Measurements from ENCODE around the gene ATP1A1. TPM values are rescaled to one million over a fixed set of nuclear protein-coding genes. Genes with fewer than 3 reads are reported as not detected.
A peak's percentile ranks its signal among the peaks of the same experiment; 100 is the strongest.

ATP1A1 gene
- total and polyA plus RNA-seq, 2 experiments from 2014 or later = 66.4 to 116 TPM

DNA sequence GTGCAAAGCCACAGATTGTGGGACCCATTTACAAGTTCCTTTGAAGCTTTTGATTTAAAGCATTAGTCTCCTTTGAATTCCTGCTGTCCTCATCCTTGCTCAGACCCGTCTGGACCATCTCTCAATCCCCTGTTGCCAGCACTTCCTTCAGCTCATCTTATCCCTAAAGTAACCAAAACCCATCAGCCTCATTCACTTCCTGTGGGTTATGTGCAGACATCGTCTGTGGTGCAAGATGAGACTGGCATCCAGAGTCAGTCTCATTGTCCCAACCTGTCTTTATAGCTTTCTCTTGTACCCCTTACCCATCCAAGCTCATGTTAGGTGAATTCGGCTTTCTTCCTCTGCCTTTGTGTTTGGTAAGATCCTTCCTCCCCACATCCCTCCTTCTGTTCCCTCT is 29.3 kb downstream of the ATP1A1 start:
- Histone ChIP-seq H3K36me3 (ENCODE audit: low read depth) (peaks cover 87% of the 10 kb centered on the region), H3F3A (ENCODE audit: insufficient read depth) (peaks cover 26% of the 10 kb centered on the region), H3K27ac (no peak overlapping the region), H3K4me2 (ENCODE audit: unreplicated experiment) (no peak overlapping the region), H3K4me3 (no peak overlapping the region), H2AFZ (no peak overlapping the region), H3K9me2 (ENCODE audit: insufficient read depth) (no peaks in the 10 kb centered on the region), H3K9me3 (ENCODE audit: low read depth) (no peaks in the 10 kb centered on the region), H4K20me1 (ENCODE audit: insufficient read depth) (no peaks in the 10 kb centered on the region), H3K9ac (no peak overlapping the region), H3K79me2 (ENCODE audit: insufficient read depth) (no peaks in the 10 kb centered on the region), H3K27me3 (replicated peaks; ENCODE audit: insufficient read depth) (no peaks in the 10 kb centered on the region), H3K4me1 (ENCODE audit: insufficient read depth) (no peaks in the 10 kb centered on the region)
- in situ Hi-C loops (cut with MboI) = no loop called here
- no peak for TF ChIP-seq EZH2phosphoT487 (IDR thresholded peaks at IDR 0.05; ENCODE audit: insufficient read depth, low read depth)
- TF ChIP-seq EZH2 (IDR thresholded peaks at IDR 0.05; ENCODE audit: insufficient read depth, poor library complexity, severe bottlenecking) = no peak
- no peak for DNase-seq
- WGBS, 2 experiments (ENCODE audit: low coverage in 1 of 2, low lambda C conversion rate in 2 of 2, missing lambda C conversion rate in 2 of 2) = 85 to 88% methylated on average over 3 of the region's 3 CpGs

- Histone ChIP-seq H3K27ac (peak overlapping the region; percentile 34; the same call in 1 of the 2 replicates), H3F3A (ENCODE audit: insufficient read depth) (peaks cover 26% of the 10 kb centered on the region), H3K27me3 (replicated peaks; ENCODE audit: insufficient read depth) (no peaks in the 10 kb centered on the region), H3K36me3 (ENCODE audit: low read depth) (peaks cover 74% of the 10 kb centered on the region), H3K4me3 (no peak overlapping the region), H3K9me2 (ENCODE audit: insufficient read depth) (no peaks in the 10 kb centered on the region), H3K4me1 (ENCODE audit: insufficient read depth) (no peaks in the 10 kb centered on the region), H4K20me1 (ENCODE audit: insufficient read depth) (no peaks in the 10 kb centered on the region), H3K9ac (no peak overlapping the region; the same call in 1 of the 2 replicates), H3K4me2 (ENCODE audit: unreplicated experiment) (no peak overlapping the region), H3K9me3 (ENCODE audit: low read depth) (no peaks in the 10 kb centered on the region), H3K79me2 (ENCODE audit: insufficient read depth) (no peaks in the 10 kb centered on the region), H2AFZ (no peak overlapping the region)
- in situ Hi-C loops (cut with MboI) = no loop called here
- TF ChIP-seq EZH2 (IDR thresholded peaks at IDR 0.05; ENCODE audit: insufficient read depth, poor library complexity, severe bottlenecking) (no peak), EZH2phosphoT487 (IDR thresholded peaks at IDR 0.05; ENCODE audit: insufficient read depth, low read depth) (no peak)
- DNase-seq = peak; percentile 45
- WGBS, 2 experiments (ENCODE audit: low coverage in 1 of 2, low lambda C conversion rate in 2 of 2, missing lambda C conversion rate in 2 of 2) = 73 to 76% methylated on average over 7 of the region's 7 CpGs
Observed at GRCh38 chr1:116403496-116404136, 30.6 kb downstream of the ATP1A1 start.

DNA sequence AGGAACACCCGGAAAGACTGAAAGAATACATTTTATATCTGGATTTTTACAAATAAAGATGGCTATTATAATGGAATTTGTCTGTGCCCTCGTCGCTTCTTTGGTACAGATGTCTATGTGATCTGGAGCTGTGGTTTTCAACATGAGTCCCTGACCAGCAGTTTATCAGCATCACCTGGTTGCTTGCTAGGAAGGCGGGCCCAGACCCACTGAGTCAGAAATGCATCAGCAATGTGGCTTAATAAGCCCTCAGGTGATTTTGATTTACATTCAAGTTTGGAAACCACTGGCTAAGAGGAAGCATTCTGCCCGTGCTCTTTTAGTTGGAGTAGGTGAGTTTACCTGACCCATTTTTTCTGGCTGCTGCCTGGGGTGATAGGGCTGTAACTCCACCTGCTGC is 31.7 kb downstream of the ATP1A1 start:
- 96 to 97% methylated on average over 5 of the region's 5 CpGs for WGBS, 2 experiments (ENCODE audit: low coverage in 1 of 2, low lambda C conversion rate in 2 of 2, missing lambda C conversion rate in 2 of 2)
- Histone ChIP-seq H3K4me3 (no peak overlapping the region), H3K9me3 (ENCODE audit: low read depth) (no peaks in the 10 kb centered on the region), H3K27ac (no peak overlapping the region), H3K4me2 (ENCODE audit: unreplicated experiment) (no peak overlapping the region), H2AFZ (no peak overlapping the region), H3K79me2 (ENCODE audit: insufficient read depth) (no peaks in the 10 kb centered on the region), H3K27me3 (replicated peaks; ENCODE audit: insufficient read depth) (no peaks in the 10 kb centered on the region), H3K4me1 (ENCODE audit: insufficient read depth) (no peaks in the 10 kb centered on the region), H4K20me1 (ENCODE audit: insufficient read depth) (no peaks in the 10 kb centered on the region), H3K9ac (no peak overlapping the region), H3K9me2 (ENCODE audit: insufficient read depth) (no peaks in the 10 kb centered on the region), H3K36me3 (ENCODE audit: low read depth) (peaks cover 63% of the 10 kb centered on the region), H3F3A (ENCODE audit: insufficient read depth) (peaks cover 26% of the 10 kb centered on the region)
- TF ChIP-seq EZH2 (IDR thresholded peaks at IDR 0.05; ENCODE audit: insufficient read depth, poor library complexity, severe bottlenecking) (no peak), EZH2phosphoT487 (IDR thresholded peaks at IDR 0.05; ENCODE audit: insufficient read depth, low read depth) (no peak)
- in situ Hi-C loops (cut with MboI) = no loop called here
- DNase-seq = no peak

GRCh38 chr1:116405241-116406135 is 32.4 kb downstream of the ATP1A1 start:
- TF ChIP-seq EZH2 (IDR thresholded peaks at IDR 0.05; ENCODE audit: insufficient read depth, poor library complexity, severe bottlenecking) (no peak), EZH2phosphoT487 (IDR thresholded peaks at IDR 0.05; ENCODE audit: insufficient read depth, low read depth) (no peak)
- H3K27ac ChIP-seq = no peak overlapping the region
- H3K9me3 ChIP-seq (ENCODE audit: low read depth) = no peaks in the 10 kb centered on the region
- no peaks in the 10 kb centered on the region for H3K27me3 ChIP-seq (replicated peaks; ENCODE audit: insufficient read depth)
- H2AFZ ChIP-seq = no peak overlapping the region
- no peaks in the 10 kb centered on the region for H3K9me2 ChIP-seq (ENCODE audit: insufficient read depth)
- H3K36me3 ChIP-seq (ENCODE audit: low read depth) = peaks cover 56% of the 10 kb centered on the region; the same call in 1 of the 2 replicates
- H3F3A ChIP-seq (ENCODE audit: insufficient read depth) = peaks cover 26% of the 10 kb centered on the region
- H3K79me2 ChIP-seq (ENCODE audit: insufficient read depth) = no peaks in the 10 kb centered on the region
- H3K4me1 ChIP-seq (ENCODE audit: insufficient read depth) = no peaks in the 10 kb centered on the region
- no peaks in the 10 kb centered on the region for H4K20me1 ChIP-seq (ENCODE audit: insufficient read depth)
- H3K4me2 ChIP-seq (ENCODE audit: unreplicated experiment) = no peak overlapping the region
- in situ Hi-C loops (cut with MboI) = no loop called here
- H3K9ac ChIP-seq = no peak overlapping the region
- H3K4me3 ChIP-seq = no peak overlapping the region
- no peak for DNase-seq
- WGBS, 2 experiments (ENCODE audit: low coverage in 1 of 2, low lambda C conversion rate in 2 of 2, missing lambda C conversion rate in 2 of 2) = 65 to 66% methylated on average over 14 of the region's 14 CpGs

Data from GM23248 (cell line).